Measurements from ENCODE around the gene PTPRT. TPM values are rescaled to one million over a fixed set of nuclear protein-coding genes. Genes with fewer than 3 reads are reported as not detected.

Gene PTPRT
- total RNA-seq, 1 experiment from 2014 or later: not detected

- no peaks in the 10 kb centered on the region for H3K79me2 ChIP-seq (ENCODE audit: insufficient read depth, low read length)
- CTCF ChIA-PET: no interaction called here
- H3K27ac ChIP-seq (ENCODE audit: low read depth, low read length): no peak overlapping the region
- ATAC-seq: no peak
- no peak overlapping the region for H3K4me2 ChIP-seq (ENCODE audit: low read length)
- no peaks in the 10 kb centered on the region for H3K36me3 ChIP-seq (ENCODE audit: control insufficient read depth in 1 of 2, insufficient read depth in 2 of 2, low read length in 2 of 2)
- BruUV-seq (replicated peaks): no TSS peak
- POLR2A ChIA-PET: no interaction called here
- no peaks in the 10 kb centered on the region for H3K9me3 ChIP-seq (ENCODE audit: control insufficient read depth in 1 of 2, insufficient read depth in 1 of 2, low read depth in 1 of 2, low read length in 2 of 2)
- no peak overlapping the region for H3K9ac ChIP-seq (ENCODE audit: low read length)
- H3K9me2 ChIP-seq (ENCODE audit: insufficient read depth): no peaks in the 10 kb centered on the region
- RAD21 ChIA-PET (ENCODE audit: low non-redundant PET in 1 of 2, low total read pairs in 2 of 2, uncharacterized antibody in 2 of 2, unreplicated experiment in 2 of 2): no interaction called here
- no peaks in the 10 kb centered on the region for H3K4me1 ChIP-seq (ENCODE audit: control insufficient read depth in 1 of 2, insufficient read depth in 2 of 2, low read length in 2 of 2)
- no peaks in the 10 kb centered on the region for H3K27me3 ChIP-seq (ENCODE audit: insufficient read depth, low read length)
- TF ChIP-seq, protein P1, sequence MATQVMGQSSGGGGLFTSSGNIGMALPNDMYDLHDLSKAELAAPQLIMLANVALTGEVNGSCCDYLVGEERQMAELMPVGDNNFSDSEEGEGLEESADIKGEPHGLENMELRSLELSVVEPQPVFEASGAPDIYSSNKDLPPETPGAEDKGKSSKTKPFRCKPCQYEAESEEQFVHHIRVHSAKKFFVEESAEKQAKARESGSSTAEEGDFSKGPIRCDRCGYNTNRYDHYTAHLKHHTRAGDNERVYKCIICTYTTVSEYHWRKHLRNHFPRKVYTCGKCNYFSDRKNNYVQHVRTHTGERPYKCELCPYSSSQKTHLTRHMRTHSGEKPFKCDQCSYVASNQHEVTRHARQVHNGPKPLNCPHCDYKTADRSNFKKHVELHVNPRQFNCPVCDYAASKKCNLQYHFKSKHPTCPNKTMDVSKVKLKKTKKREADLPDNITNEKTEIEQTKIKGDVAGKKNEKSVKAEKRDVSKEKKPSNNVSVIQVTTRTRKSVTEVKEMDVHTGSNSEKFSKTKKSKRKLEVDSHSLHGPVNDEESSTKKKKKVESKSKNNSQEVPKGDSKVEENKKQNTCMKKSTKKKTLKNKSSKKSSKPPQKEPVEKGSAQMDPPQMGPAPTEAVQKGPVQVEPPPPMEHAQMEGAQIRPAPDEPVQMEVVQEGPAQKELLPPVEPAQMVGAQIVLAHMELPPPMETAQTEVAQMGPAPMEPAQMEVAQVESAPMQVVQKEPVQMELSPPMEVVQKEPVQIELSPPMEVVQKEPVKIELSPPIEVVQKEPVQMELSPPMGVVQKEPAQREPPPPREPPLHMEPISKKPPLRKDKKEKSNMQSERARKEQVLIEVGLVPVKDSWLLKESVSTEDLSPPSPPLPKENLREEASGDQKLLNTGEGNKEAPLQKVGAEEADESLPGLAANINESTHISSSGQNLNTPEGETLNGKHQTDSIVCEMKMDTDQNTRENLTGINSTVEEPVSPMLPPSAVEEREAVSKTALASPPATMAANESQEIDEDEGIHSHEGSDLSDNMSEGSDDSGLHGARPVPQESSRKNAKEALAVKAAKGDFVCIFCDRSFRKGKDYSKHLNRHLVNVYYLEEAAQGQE (IDR thresholded peaks at IDR 0.05; ENCODE audit: low read depth): no peak
- TF ChIP-seq CTCF (IDR thresholded peaks at IDR 0.05 in 2 of 3, conservative IDR thresholded peaks at IDR 0.05 in 1 of 3; ENCODE audit: borderline replicate concordance in 1 of 3, insufficient read depth in 1 of 3, low read depth in 2 of 3, low read length in 2 of 3) (no peak), ZNF274 (IDR thresholded peaks at IDR 0.05; ENCODE audit: low read depth, low read length) (no peak), CBX3 (IDR thresholded peaks at IDR 0.05; ENCODE audit: low read depth) (no peak), EZH2phosphoT487 (IDR thresholded peaks at IDR 0.05; ENCODE audit: borderline replicate concordance) (no peak), RAD21 (IDR thresholded peaks at IDR 0.05; ENCODE audit: low read depth) (no peak), TCF7L2 (IDR thresholded peaks at IDR 0.05; ENCODE audit: borderline replicate concordance, extremely low read depth, insufficient read depth, insufficient read length) (no peak), EGR1 (IDR thresholded peaks at IDR 0.05; ENCODE audit: low read depth) (no peak), YY1 (IDR thresholded peaks at IDR 0.05; ENCODE audit: extremely low read depth, insufficient replicate concordance, low read depth, low read length) (no peak), SIN3A (IDR thresholded peaks at IDR 0.05; ENCODE audit: low read depth) (no peak), POLR2A (IDR thresholded peaks at IDR 0.05; ENCODE audit: borderline replicate concordance, extremely low read depth, insufficient read depth, insufficient read length) (no peak), SRF (IDR thresholded peaks at IDR 0.05; ENCODE audit: low read depth) (no peak), POLR2AphosphoS5 (IDR thresholded peaks at IDR 0.05; ENCODE audit: low read depth, low read length) (no peak), ELF1 (IDR thresholded peaks at IDR 0.05; ENCODE audit: borderline replicate concordance, low read depth) (no peak), CEBPB (IDR thresholded peaks at IDR 0.05; ENCODE audit: low read depth) (no peak), ZFX (IDR thresholded peaks at IDR 0.05) (no peak), JUND (IDR thresholded peaks at IDR 0.05) (no peak)
- TF ChIP-seq, protein P2, sequence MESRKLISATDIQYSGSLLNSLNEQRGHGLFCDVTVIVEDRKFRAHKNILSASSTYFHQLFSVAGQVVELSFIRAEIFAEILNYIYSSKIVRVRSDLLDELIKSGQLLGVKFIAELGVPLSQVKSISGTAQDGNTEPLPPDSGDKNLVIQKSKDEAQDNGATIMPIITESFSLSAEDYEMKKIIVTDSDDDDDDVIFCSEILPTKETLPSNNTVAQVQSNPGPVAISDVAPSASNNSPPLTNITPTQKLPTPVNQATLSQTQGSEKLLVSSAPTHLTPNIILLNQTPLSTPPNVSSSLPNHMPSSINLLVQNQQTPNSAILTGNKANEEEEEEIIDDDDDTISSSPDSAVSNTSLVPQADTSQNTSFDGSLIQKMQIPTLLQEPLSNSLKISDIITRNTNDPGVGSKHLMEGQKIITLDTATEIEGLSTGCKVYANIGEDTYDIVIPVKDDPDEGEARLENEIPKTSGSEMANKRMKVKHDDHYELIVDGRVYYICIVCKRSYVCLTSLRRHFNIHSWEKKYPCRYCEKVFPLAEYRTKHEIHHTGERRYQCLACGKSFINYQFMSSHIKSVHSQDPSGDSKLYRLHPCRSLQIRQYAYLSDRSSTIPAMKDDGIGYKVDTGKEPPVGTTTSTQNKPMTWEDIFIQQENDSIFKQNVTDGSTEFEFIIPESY (IDR thresholded peaks at IDR 0.05; ENCODE audit: extremely low read depth, insufficient replicate concordance, low read length): no peak
- TF ChIP-seq, protein P3, sequence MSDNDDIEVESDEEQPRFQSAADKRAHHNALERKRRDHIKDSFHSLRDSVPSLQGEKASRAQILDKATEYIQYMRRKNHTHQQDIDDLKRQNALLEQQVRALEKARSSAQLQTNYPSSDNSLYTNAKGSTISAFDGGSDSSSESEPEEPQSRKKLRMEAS (IDR thresholded peaks at IDR 0.05): no peak
- H2AFZ ChIP-seq (ENCODE audit: low read depth, low read length, poor library complexity, severe bottlenecking): no peak overlapping the region
- no peak for DNase-seq (ENCODE audit: low read depth, low spot score)
- no peaks in the 10 kb centered on the region for H4K20me1 ChIP-seq (ENCODE audit: insufficient read depth)
- H3K4me3 ChIP-seq (replicated peaks in 1 of 2; ENCODE audit: low read depth in 1 of 2, low read length in 2 of 2): no peak overlapping the region
- intact Hi-C loops (cut with micrococcal nuclease): no loop called here
Measured at GRCh38 chr20:43165611-43166010, 24.1 kb downstream of the PTPRT start.

Data from HCT116 (cell line).